NCI-H1417 (cell line): ENCODE data around the gene PAOX.

Experiments used
- DNase-seq, 3 experiments: peaks; one replicate each; lab custom pipeline; 2025; lab: John Stamatoyannopoulos, UW

The PAOX gene

DNA sequence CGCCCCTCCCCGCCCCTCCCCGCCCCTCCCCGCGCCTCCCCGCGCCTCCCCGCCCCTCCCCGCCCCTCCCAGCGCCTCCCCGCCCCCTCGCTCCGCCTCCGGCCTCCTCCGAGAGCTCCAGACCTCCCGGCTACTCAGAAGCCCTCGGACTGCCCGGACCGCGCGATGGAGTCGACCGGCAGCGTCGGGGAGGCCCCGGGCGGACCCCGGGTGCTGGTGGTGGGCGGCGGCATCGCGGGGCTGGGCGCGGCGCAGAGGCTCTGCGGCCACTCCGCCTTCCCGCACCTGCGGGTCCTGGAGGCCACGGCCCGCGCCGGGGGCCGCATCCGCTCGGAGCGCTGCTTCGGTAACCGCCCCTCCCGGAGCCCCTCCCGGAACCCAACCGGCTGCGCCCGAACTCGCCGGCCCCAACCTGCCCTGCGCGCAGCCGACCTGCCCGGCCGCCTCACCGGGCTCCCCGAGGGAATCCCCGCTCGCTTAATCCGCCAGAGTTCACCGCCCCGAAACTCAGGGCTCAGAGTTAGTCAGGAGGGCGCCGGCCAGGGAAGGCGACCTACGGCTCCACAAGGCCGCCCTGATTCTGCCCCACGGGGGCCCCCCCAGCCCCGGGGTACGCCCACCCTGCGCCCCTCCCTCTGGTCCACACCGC is at the start of gene PAOX:
Gene PAOX, plus strand, starts transcription at position 111 of the 649 bp plus-strand sequence. Its CDS starts 55 bp downstream, at position 166.
- DNase-seq, result peak in 2 of 3 experiments; percentile 33 to 57

GRCh38 chr10:133329491-133330202 is 49.4 kb upstream of the PAOX start:
- DNase-seq, result peak; percentile 66 to 82 (median 82)

DNA sequence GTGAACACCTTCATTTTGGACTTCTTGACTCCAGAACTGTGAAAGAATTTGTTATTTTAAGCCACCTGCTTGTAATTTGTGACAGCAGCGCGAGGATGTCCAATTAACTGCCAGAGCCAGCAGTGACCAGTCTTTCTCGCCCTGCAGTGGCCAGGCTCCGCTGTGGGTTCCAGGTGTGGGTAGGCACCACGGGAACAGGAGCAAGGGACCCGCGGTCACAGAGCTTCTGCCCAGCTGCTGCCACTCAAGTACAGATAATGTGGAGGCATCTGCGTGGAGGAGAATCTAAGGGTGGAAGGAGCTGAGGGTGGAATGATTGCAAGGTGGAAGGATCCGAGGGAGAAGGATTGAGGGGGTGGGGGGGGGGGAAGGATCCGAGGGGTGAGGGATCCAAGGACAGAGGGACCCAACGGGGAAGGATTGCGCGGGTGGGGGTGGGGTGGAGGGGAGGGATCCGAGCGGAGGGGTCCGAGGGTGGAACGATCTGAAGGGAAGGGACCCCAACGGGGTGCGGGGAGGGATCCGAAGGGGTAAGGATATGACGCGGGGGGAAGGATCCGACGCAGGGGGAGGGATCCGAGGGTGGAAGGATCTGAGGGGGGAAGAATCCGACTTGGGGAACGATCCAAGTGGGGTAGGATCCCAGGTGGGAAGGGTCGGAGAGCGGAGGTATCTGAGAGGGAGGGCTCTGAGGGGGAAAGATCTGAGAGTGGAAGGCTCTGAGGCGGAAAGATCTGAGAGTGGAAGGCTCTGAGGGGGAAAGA is 45.9 kb upstream of the PAOX start:
- DNase-seq, result no peak

- peak in 2 of 3 experiments; percentile 17 for DNase-seq
Observed at GRCh38 chr10:133334503-133335245, 44.4 kb upstream of the PAOX start.

DNA sequence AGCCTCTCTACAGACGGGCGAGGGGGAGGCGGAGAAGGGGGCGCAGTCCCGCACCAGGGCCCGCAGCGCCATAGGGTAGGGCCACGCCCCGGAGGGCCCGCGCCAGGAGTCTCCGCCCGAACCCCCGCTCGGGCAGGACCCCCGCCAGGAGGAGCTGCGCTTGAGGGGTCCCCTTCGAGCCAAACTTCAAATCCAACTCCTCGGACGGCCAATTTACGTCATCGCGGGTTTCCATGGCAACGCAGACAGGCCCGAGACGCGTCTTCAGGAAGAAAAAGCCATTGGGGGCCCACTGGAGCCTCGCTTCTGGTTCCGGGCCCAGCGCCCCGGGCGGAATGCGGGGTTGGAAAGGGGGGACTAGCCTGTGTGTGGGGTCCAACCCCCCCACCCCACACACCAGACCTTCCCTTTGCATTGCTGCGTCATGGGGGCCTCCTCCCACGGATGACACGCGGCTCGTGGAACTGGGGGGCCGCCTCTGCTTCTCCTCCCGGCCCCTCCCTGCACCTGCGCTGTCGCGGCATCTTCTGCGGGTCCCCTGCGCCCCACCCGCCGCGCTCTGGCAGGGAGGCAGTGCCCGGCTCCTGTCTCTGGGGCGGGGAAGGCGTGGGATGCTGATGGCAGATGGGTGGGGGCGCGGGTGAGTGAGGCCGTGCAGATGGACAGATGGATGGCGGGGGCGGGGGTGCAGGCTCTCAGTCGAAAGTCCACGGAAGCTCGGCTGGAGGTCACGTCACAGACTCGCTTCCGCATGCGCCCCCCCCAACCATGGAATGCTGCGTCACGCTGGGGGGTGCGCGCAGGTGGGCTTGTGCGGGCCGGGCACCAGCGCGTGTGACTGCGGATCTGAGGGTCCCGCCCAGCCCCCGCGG is 43.6 kb upstream of the PAOX start:
- peak in 2 of 3 experiments; percentile 31 to 50 for DNase-seq

DNA sequence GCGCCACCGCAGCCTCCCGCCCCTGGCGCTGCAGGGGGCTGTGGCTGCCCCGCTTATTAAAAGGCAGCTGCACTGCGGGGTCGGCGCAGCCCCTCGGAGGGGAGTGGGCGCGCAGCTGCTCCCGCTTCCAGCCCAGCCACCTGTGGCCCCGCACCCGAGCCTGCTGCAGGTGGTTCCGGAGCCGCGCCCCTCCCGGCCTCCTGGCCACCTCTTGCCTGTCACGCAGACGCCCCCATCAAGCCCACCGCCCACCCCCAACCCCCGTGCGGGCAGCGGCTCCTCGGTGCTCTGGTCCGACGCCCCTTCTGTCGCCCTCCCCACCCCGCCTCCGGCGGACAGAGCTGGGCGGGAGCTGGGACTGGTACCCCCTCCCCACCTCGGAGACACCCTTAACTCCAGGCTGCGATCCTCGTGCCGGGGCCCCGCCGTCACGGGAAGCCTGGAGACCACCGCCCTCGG is 42.9 kb upstream of the PAOX start:
- no peak for DNase-seq

DNA sequence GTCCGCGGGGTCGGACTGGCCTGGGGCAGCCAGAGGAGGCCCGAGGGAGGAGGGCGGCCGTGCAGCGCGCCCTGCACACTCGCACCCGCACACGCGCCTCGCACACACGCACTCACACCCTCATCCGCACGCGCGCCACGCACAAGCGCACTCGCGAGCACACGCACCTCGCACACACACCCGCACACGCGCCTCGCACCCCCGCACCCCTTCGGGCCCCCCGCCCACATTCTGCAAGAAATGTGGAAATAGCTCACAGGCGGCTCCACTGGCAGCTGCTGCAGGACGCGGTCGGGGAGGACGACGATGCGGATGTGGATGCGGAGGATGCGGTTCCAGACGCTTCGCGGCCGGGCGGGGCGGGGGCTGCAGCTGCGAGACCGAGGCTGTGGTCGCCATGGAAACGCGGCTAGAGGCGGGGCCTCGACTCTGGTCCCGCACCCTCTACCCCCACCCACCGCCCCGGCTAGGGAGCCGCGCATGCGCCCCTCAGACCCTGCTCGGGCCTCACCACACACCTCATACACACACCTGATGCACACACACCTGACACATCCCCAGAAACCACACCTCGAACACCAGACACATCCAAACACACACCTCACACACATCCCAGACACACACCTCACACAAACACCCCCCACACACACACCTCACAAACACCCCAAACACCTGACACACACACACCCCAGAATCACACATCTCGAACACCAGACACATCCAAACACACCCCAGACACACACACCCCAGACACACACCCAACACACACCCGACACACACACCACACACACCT is 42.3 kb upstream of the PAOX start, which contains the start of gene CALY:
Gene CALY, minus strand, starts transcription at position 320 of the 793 bp plus-strand sequence. CDS start 7,907 bp downstream, outside the sequence.
- peak in 2 of 3 experiments; percentile 39 to 74 for DNase-seq

GRCh38 chr10:133337370-133337725 is 41.7 kb upstream of the PAOX start:
- no peak for DNase-seq

DNA sequence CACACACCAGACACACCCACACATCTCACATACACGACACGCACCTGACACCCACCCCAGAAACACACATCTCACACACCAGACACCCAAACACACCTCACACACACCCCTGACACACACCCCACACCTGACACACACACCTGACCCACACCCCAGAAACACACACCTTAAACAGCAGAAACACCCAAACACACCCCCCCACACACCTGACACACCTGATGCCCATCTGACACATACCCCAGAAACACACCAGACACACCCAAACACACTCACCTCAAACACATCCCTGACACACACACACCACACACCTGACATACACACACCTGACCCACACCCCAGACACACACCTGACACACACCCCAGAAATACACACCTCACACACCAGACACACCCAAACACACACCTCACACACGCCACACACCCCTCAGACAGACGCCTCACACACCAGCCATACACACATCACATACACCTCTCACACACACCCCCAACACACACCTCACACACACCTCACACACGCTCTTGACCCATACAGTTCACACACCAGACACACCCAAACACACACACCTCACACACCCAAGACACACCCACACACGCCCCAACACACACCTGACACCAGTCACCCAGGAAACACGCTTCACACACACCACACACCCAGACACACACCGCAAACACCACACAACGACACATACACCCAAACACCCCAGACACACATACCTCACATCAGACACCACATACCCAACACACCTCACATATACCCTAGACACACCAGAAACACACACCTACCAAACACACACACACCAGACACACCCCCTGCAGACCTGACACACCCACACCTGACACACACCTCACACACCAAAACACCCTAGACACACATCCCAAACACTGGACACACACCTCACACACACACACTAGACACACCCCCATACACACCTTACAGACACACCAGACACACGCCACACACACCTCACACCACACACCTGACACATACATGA is 40.7 kb upstream of the PAOX start:
- no peak for DNase-seq

- no peak for DNase-seq
Observed at GRCh38 chr10:133339708-133340380, 39.2 kb upstream of the PAOX start.

- DNase-seq, result no peak
Observed at GRCh38 chr10:133341983-133342382, 37.1 kb upstream of the PAOX start.

- no peak for DNase-seq
Observed at GRCh38 chr10:133342942-133343341, 36.1 kb upstream of the PAOX start.

GRCh38 chr10:133343558-133343957 is 35.5 kb upstream of the PAOX start:
- DNase-seq, result no peak

DNA sequence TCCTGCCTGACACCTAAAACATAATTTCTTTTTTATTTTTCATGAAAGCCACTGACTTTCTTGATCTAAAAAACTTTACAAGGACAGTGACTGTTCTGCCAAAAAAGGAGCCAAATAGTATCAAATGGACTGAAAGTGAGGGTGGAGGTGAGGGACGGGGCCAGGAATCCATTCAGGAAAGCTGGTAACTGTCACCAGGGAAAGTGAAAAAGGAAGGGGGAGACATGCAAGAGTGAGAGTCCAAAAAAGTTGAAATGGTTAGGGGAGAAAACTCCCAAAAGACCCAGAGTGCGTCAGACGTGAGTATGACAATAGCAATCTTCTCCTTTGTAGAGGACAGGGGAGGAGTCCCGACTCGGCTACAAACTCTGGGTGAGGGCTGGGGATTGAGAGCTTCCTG is 34.8 kb upstream of the PAOX start:
- DNase-seq, result no peak

GRCh38 chr10:133346413-133346812 is 32.6 kb upstream of the PAOX start:
- no peak for DNase-seq

GRCh38 chr10:133347710-133348517 is 31.1 kb upstream of the PAOX start:
- no peak for DNase-seq

DNA sequence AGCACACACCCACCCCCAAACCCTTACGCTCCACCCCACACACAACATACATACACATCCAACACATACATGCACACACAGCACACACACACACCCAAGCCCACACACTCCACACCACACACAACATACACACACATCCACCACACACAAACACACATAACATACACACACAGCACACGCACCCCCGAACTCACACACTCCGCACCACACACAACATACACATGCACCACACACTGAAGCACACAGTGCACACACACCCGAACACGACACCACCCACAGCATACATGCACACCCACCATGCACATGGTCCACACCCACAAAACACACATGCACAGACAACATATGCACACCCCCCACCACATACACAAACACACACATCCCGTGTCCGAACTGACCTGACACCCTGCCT is 29.9 kb upstream of the PAOX start:
- DNase-seq, result no peak
